Muscle layer of duodenum (tissue), 2 donors: Measurements from ENCODE around the gene SLC13A4.
"Not testable (repeated sequence)": the region's sequence is repeated elsewhere in the genome, so short reads cannot be mapped to it uniquely, and the experiment has no call there.

Experiments
- H3K27ac ChIP-seq: one replicate; pipeline ENCODE4 v1.7.0; 2013; ENCODE audit warnings: mild to moderate bottlenecking, low read length
- H3K27me3 ChIP-seq: one replicate; pipeline ENCODE4 v1.7.0; 2013; ENCODE audit warnings: low read depth, mild to moderate bottlenecking, control low read depth, low read length
- H3K36me3 ChIP-seq, 2 donors: one replicate each; pipeline ENCODE4 v1.7.0; 2013; ENCODE audit warnings: low read length in 2 of 2, control low read depth in 1 of 2, mild to moderate bottlenecking in 1 of 2; ENCODE audit not compliant: insufficient read depth in 2 of 2, control insufficient read depth in 1 of 2
- H3K4me1 ChIP-seq, 2 donors: one replicate each; pipeline ENCODE4 v1.7.0; 2013; ENCODE audit warnings: low read length in 2 of 2, mild to moderate bottlenecking in 2 of 2, control low read depth in 1 of 2, moderate library complexity in 1 of 2; ENCODE audit not compliant: insufficient read depth in 2 of 2, control insufficient read depth in 1 of 2
- H3K4me3 ChIP-seq, 2 donors: one replicate each; pipeline ENCODE4 v1.7.0; 2013; ENCODE audit warnings: low read length in 2 of 2, low read depth in 1 of 2, mild to moderate bottlenecking in 1 of 2
- H3K9me3 ChIP-seq, 2 donors: one replicate each; pipeline ENCODE4 v1.7.0; 2013; ENCODE audit warnings: low read length in 2 of 2, control low read depth in 1 of 2, mild to moderate bottlenecking in 1 of 2; ENCODE audit not compliant: control insufficient read depth in 1 of 2
- donor health status: healthy.

SLC13A4 gene

GRCh38 chr7:135728136-135728669 lies at the start of gene SLC13A4:
SLC13A4 (minus strand) TSS chr7:135728186; CDS start chr7:135727496, 690 bp downstream.
- Histone ChIP-seq H3K36me3 (no peaks in the 10 kb centered on the region), H3K4me3 (no peak within 1 kb of the TSS), H3K27me3 (no peaks in the 10 kb centered on the region), H3K4me1 (no peaks in the 10 kb centered on the region), H3K27ac (no peak within 1 kb of the TSS), H3K9me3 (no peaks in the 10 kb centered on the region)

DNA sequence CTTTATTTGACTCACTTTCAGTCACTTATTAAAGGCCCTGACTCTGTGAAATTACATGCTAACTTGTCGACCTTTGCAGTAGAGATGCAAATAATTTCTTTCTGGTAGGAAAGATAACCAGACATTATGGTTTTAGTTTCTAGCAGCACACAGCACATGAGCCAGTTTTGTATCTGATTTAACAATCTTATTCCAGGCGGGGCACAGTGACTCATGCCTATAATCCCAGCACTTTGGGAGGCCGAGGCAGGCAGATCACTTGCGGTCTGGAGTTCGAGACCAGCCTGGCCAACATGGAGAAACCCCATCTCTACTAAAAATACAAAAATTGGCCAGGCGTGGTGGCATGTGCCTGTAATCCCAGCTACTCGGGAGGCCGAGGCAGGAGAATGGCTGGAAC lies 47.9 kb upstream of the SLC13A4 start:
- H3K9me3 ChIP-seq, result not testable (repeated sequence)

DNA sequence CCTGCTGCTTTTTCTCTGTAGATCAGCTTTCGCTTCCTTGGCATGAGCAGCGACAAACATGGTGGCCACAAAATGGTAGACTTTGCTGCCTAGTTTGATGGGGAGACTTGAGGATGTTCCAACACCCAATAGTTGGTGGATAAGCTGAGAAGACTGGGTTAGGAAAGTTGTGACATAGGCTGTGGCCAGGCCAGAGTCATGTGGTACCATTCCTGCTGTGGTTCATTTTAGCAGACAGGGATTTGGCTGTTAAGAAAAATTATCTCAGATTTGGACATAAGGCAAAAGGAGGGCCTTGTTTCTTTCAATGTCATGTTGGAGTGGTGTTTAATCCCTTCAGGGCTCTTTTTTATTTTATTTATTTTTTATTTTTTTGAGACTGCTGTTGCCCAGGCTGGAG lies 47.2 kb upstream of the SLC13A4 start:
- H3K4me3 ChIP-seq, result no peak overlapping the region
- no peak overlapping the region for H3K27ac ChIP-seq
- H3K36me3 ChIP-seq, result no peaks in the 10 kb centered on the region
- H3K27me3 ChIP-seq, result no peaks in the 10 kb centered on the region
- peaks cover 0 to 4% of the 10 kb centered on the region in 2 donors for H3K9me3 ChIP-seq
- peaks cover 0 to 5% of the 10 kb centered on the region in 2 donors for H3K4me1 ChIP-seq

More for the DNA sequence above, 47.9 kb upstream of the SLC13A4 start:
- H3K4me1 ChIP-seq, H3K4me3 ChIP-seq, H3K27me3 ChIP-seq, H3K27ac ChIP-seq, H3K36me3 ChIP-seq: not testable (repeated sequence)

- Histone ChIP-seq H3K36me3 (no peaks in the 10 kb centered on the region), H3K27me3 (no peaks in the 10 kb centered on the region), H3K4me1 (peaks cover 0 to 5% of the 10 kb centered on the region in 2 donors), H3K9me3 (peaks cover 0 to 4% of the 10 kb centered on the region in 2 donors), H3K27ac (no peak overlapping the region), H3K4me3 (no peak overlapping the region)
Observed at GRCh38 chr7:135774284-135774683, 46.3 kb upstream of the SLC13A4 start.

GRCh38 chr7:135773464-135773863 lies 45.5 kb upstream of the SLC13A4 start:
- no peaks in the 10 kb centered on the region for H3K36me3 ChIP-seq
- H3K4me3 ChIP-seq, result no peak overlapping the region
- H3K27me3 ChIP-seq, result no peaks in the 10 kb centered on the region
- peaks cover 0 to 4% of the 10 kb centered on the region in 2 donors for H3K9me3 ChIP-seq
- peaks cover 0 to 5% of the 10 kb centered on the region in 2 donors for H3K4me1 ChIP-seq
- no peak overlapping the region for H3K27ac ChIP-seq

GRCh38 chr7:135772639-135773222 lies 44.7 kb upstream of the SLC13A4 start:
- no peaks in the 10 kb centered on the region for H3K36me3 ChIP-seq
- peaks cover 0 to 5% of the 10 kb centered on the region in 2 donors for H3K4me1 ChIP-seq
- H3K9me3 ChIP-seq, result no peaks in the 10 kb centered on the region
- no peaks in the 10 kb centered on the region for H3K27me3 ChIP-seq
- no peak overlapping the region for H3K27ac ChIP-seq
- H3K4me3 ChIP-seq, result no peak overlapping the region

DNA sequence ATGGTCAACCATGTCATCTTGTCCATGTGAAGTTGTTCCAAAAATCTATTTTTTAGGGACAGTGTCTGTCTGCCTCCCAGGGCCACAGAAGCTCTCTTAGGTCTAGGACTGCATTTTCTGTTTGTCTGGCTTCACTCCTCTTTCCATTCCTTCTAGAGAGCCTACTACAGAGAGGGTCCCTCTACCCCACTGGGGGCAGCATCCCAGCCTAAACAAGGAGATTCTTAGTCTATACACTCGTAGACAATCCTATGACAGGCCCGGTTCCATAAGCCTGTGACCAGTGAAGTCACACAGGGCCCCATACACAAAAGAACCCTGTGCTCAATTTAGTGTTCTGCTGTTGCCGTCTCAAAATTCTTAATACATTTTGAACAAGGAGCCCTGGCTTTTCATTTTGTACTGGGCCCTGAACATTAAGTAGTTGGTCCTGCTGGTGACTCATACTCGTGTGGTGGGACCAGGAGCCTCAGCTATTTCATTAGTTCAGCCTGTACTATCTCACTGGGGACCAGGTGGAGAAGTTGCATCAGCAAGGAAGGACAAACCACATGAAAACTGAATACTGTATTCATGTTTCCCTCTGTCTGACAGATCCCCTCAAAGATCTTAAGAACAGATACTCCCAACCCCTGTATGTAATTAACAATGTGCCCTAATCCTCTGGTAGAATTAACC lies 44.1 kb upstream of the SLC13A4 start:
- Histone ChIP-seq H3K4me1 (peaks cover 0 to 5% of the 10 kb centered on the region in 2 donors), H3K36me3 (no peaks in the 10 kb centered on the region), H3K27ac (no peak overlapping the region), H3K4me3 (no peak overlapping the region), H3K27me3 (no peaks in the 10 kb centered on the region), H3K9me3 (no peaks in the 10 kb centered on the region)

- H3K27me3 ChIP-seq, result no peaks in the 10 kb centered on the region
Observed at GRCh38 chr7:135771051-135771450, 43.1 kb upstream of the SLC13A4 start.

GRCh38 chr7:135770139-135770710 lies 42.2 kb upstream of the SLC13A4 start:
- H3K4me1 ChIP-seq, result peaks cover 0 to 5% of the 10 kb centered on the region in 2 donors
- H3K27ac ChIP-seq, result no peak overlapping the region

More at GRCh38 chr7:135771051-135771450, 43.1 kb upstream of the SLC13A4 start:
- no peak overlapping the region for H3K27ac ChIP-seq
- no peak overlapping the region for H3K4me3 ChIP-seq
- no peaks in the 10 kb centered on the region for H3K9me3 ChIP-seq
- no peaks in the 10 kb centered on the region for H3K36me3 ChIP-seq
- H3K4me1 ChIP-seq, result peaks cover 0 to 5% of the 10 kb centered on the region in 2 donors

DNA sequence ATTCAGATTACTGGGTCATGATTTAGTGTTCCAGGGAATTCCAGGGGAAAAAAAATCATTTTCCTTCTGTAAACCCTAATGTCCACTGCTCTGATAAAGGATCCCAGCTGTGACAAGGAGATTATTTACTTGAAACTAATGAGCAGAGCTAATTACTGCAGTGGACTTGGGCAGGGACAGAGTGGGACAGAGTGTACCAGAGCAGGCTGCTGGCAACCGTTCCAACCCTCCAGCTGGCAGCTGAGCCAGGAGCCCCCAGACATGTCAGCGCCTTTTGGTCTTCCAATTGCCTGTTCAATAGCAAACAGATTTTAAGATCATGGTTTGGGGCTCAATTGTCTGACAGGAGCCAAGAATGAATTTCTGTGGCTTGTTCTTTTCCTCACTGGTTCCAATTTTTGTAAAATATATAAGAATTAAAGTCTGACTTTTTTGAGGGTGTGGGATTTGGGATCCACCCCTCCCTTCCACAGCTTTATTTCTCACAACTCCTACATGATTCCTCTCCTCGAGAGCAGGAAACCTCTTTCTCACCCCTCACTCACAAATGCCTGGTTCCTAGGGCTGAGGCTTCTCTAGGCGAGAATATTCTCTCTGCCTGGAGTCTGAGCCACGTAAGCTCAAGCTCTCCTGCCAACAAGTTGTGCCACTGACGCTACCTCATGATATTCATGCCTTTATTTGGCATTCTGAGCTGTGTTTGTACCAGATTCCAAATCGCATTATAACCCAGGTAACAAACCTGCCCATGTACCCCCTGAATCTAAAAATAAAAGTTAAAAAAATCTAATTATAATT lies 41.2 kb upstream of the SLC13A4 start:
- Histone ChIP-seq H3K36me3 (no peaks in the 10 kb centered on the region), H3K27ac (no peak overlapping the region), H3K27me3 (no peaks in the 10 kb centered on the region), H3K4me3 (no peak overlapping the region), H3K9me3 (no peaks in the 10 kb centered on the region), H3K4me1 (peaks cover 0 to 5% of the 10 kb centered on the region in 2 donors)

More at GRCh38 chr7:135770139-135770710, 42.2 kb upstream of the SLC13A4 start:
- no peak overlapping the region for H3K4me3 ChIP-seq
- H3K36me3 ChIP-seq, result no peaks in the 10 kb centered on the region
- H3K27me3 ChIP-seq, result no peaks in the 10 kb centered on the region
- H3K9me3 ChIP-seq, result no peaks in the 10 kb centered on the region

- H3K27ac ChIP-seq, result no peak overlapping the region
Observed at GRCh38 chr7:135768467-135768866, 40.5 kb upstream of the SLC13A4 start.

More at GRCh38 chr7:135768467-135768866, 40.5 kb upstream of the SLC13A4 start:
- H3K9me3 ChIP-seq, result no peaks in the 10 kb centered on the region
- H3K27me3 ChIP-seq, result no peaks in the 10 kb centered on the region
- no peak overlapping the region for H3K4me3 ChIP-seq
- no peaks in the 10 kb centered on the region for H3K36me3 ChIP-seq
- H3K4me1 ChIP-seq, result peaks cover 0 to 2% of the 10 kb centered on the region in 2 donors
